ENCODE data around the gene PLD3.

GRCh38 chr19:40419066-40419612, 70.6 kb downstream of the PLD3 start:
- TF ChIP-seq GATA2 (IDR thresholded peaks at IDR 0.05; ENCODE audit: low read depth, low read length) = no peak
- TF ChIP-seq GATA3 (IDR thresholded peaks at IDR 0.05; ENCODE audit: low read depth, low read length) = no peak
